HEK293 (cell line): Measurements from ENCODE around the gene GAA.

Experiments used
- ZBTB11 ChIP-seq: fragments of 450-650 bp; formaldehyde crosslinking; conservative IDR thresholded peaks from 2 replicates; pipeline ENCODE4 v1.5.1; 2016; ENCODE audit warnings: low read depth, missing biosample characterization, missing genetic modification characterization
- ZFP41 ChIP-seq: fragments of 450-650 bp; formaldehyde crosslinking; IDR thresholded peaks from 2 replicates; pipeline ENCODE4 v1.5.1; 2016; ENCODE audit warnings: missing biosample characterization, missing genetic modification characterization, borderline replicate concordance
- ZNF112 ChIP-seq: fragments of 450-650 bp; formaldehyde crosslinking; IDR thresholded peaks from 2 replicates; pipeline ENCODE4 v1.5.0; 2017; ENCODE audit warnings: missing biosample characterization, missing genetic modification characterization
- ZNF140 ChIP-seq: fragments of 450-650 bp; formaldehyde crosslinking; IDR thresholded peaks from 2 replicates; pipeline ENCODE4 v1.5.1; 2016; ENCODE audit warnings: missing biosample characterization, missing genetic modification characterization
- ZNF335 ChIP-seq: fragments of 450-650 bp; formaldehyde crosslinking; conservative IDR thresholded peaks from 2 replicates; pipeline ENCODE4 v1.5.1; 2016; ENCODE audit warnings: missing biosample characterization, missing genetic modification characterization
- ZNF76 ChIP-seq: fragments of 450-650 bp; formaldehyde crosslinking; IDR thresholded peaks from 2 replicates; pipeline ENCODE4; 2016; ENCODE audit warnings: low read depth, missing biosample characterization, missing genetic modification characterization, borderline replicate concordance
- ZNF791 ChIP-seq: fragments of 450-650 bp; formaldehyde crosslinking; IDR thresholded peaks from 2 replicates; pipeline ENCODE4 v1.5.1; 2016; ENCODE audit warnings: missing biosample characterization, missing genetic modification characterization
- TF ChIP-seq, protein P1 (sequence below): fragments of 450-650 bp; formaldehyde crosslinking; IDR thresholded peaks from 2 replicates; pipeline ENCODE4 v1.5.1; 2016; ENCODE audit warnings: missing biosample characterization, missing genetic modification characterization
- TF ChIP-seq, protein P2 (sequence below): fragments of 450-650 bp; formaldehyde crosslinking; IDR thresholded peaks from 2 replicates; pipeline ENCODE4; 2016; ENCODE audit warnings: missing biosample characterization, missing genetic modification characterization

DNA sequence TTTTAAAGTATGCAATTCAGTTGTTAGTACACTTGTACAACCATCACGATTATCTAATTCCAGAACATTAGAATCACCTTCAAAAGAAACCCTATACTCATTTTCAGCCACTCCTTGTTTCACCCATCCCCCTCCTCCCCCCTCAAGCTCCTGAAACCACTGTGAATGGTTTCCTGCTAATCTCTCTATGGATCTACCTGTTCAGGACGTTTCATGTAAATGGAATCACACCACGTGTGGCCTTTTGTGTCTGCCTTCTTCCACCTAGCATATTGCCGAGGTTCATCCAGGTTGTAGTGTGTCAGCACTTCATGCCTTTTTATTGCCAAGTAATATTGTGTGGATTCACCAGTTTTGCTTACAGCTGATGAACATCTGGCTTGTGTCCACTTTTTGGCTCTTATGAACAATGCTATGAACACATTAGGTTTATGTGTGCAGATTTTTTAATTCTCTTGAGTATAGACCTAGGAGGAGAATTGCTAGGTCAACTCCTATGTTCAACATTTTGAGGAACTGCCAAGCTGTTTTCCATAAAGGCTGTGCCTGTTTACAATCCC is 27.7 kb downstream of the GAA start:
- TF ChIP-seq, protein P1, sequence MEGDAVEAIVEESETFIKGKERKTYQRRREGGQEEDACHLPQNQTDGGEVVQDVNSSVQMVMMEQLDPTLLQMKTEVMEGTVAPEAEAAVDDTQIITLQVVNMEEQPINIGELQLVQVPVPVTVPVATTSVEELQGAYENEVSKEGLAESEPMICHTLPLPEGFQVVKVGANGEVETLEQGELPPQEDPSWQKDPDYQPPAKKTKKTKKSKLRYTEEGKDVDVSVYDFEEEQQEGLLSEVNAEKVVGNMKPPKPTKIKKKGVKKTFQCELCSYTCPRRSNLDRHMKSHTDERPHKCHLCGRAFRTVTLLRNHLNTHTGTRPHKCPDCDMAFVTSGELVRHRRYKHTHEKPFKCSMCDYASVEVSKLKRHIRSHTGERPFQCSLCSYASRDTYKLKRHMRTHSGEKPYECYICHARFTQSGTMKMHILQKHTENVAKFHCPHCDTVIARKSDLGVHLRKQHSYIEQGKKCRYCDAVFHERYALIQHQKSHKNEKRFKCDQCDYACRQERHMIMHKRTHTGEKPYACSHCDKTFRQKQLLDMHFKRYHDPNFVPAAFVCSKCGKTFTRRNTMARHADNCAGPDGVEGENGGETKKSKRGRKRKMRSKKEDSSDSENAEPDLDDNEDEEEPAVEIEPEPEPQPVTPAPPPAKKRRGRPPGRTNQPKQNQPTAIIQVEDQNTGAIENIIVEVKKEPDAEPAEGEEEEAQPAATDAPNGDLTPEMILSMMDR (tag by site-specific recombination) = no peak
- no peak for TF ChIP-seq ZNF335 (tag by site-specific recombination)
- TF ChIP-seq ZNF791 (tag by site-specific recombination) = no peak
- TF ChIP-seq ZFP41 (tag by site-specific recombination) = no peak
- TF ChIP-seq, protein P2, sequence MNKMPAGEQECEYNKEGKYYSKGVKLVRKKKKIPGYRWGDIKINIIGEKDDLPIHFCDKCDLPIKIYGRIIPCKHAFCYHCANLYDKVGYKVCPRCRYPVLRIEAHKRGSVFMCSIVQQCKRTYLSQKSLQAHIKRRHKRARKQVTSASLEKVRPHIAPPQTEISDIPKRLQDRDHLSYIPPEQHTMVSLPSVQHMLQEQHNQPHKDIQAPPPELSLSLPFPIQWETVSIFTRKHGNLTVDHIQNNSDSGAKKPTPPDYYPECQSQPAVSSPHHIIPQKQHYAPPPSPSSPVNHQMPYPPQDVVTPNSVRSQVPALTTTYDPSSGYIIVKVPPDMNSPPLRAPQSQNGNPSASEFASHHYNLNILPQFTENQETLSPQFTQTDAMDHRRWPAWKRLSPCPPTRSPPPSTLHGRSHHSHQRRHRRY = no peak
- no peak for TF ChIP-seq ZNF112 (tag by site-specific recombination)
- no peak for TF ChIP-seq ZBTB11
- TF ChIP-seq ZNF76 (tag by site-specific recombination) = no peak
- no peak for TF ChIP-seq ZNF140 (tag by site-specific recombination)
